PC-9 (cell line): ENCODE measurements around the gene OTX1.

Experiments used
- EZH2 ChIP-seq: fragments of 200-600 bp; sonication (generic); IDR thresholded peaks from 2 replicates; pipeline ENCODE4 v1.8.0; 2017; ENCODE audit warnings: antibody characterized with exemption, low read depth
- TF ChIP-seq, protein P1 (sequence below): fragments of 200-600 bp; sonication (generic); conservative IDR thresholded peaks from 2 replicates; pipeline ENCODE4 v1.6.1; 2017; ENCODE audit warnings: mixed run types, antibody characterized with exemption, mild to moderate bottlenecking, moderate library complexity

- TF ChIP-seq, protein P1, sequence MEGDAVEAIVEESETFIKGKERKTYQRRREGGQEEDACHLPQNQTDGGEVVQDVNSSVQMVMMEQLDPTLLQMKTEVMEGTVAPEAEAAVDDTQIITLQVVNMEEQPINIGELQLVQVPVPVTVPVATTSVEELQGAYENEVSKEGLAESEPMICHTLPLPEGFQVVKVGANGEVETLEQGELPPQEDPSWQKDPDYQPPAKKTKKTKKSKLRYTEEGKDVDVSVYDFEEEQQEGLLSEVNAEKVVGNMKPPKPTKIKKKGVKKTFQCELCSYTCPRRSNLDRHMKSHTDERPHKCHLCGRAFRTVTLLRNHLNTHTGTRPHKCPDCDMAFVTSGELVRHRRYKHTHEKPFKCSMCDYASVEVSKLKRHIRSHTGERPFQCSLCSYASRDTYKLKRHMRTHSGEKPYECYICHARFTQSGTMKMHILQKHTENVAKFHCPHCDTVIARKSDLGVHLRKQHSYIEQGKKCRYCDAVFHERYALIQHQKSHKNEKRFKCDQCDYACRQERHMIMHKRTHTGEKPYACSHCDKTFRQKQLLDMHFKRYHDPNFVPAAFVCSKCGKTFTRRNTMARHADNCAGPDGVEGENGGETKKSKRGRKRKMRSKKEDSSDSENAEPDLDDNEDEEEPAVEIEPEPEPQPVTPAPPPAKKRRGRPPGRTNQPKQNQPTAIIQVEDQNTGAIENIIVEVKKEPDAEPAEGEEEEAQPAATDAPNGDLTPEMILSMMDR = no peak
- TF ChIP-seq EZH2 = no peak
These were observed 38.1 kb upstream of the OTX1 start for GRCh38 chr2:63012541-63012940.
